ENCODE results near the gene SEPTIN5. TPM values are rescaled to one million over a fixed set of nuclear protein-coding genes. Genes with fewer than 3 reads are reported as not detected.

Gene SEPTIN5
- total RNA-seq, 1 donor from 2014 or later, result 141 TPM

DNA sequence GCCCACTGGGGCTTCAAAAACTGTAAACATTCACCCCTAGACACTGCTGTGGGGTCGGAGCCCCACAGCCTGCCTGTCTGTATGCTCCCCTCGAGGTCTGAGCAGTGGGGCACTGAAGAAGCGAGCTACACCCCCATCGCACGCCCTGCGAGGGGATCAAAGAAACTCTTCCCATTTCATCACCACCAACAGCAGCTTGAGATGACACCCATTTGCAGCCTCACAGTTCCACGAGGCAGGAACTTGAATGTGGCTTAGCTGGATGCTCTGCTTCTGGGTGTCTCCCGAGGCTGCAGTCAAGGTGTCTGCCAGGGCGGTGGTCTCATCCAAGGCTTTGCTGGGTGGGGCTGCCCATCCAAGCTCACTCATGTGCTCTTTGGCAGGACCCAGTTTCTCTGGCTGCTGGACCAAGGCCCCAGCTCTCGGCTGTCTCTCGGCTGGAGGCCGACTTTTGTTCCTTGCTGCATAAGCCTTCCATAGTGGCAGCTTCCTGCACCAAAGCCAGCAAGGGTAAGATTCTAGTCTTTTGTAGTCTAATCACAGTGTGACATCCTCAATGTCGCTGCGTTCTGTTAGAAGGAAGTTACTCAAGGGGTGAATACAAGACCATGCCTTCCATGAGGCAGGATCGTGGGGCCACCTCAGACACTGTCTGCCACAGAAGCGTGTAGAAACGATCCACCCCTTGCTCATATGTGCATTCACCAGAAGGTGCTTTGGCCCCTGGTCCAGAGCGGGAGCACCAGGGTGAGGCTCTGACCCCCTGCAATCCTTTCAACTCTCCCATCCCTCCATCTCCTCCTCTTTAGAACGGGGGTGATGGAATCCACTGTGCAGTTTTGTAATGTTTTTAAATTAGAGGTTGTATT is 46.2 kb upstream of the SEPTIN5 start:
- intact Hi-C loops (cut with micrococcal nuclease), result no loop called here
- TF ChIP-seq, protein P1, sequence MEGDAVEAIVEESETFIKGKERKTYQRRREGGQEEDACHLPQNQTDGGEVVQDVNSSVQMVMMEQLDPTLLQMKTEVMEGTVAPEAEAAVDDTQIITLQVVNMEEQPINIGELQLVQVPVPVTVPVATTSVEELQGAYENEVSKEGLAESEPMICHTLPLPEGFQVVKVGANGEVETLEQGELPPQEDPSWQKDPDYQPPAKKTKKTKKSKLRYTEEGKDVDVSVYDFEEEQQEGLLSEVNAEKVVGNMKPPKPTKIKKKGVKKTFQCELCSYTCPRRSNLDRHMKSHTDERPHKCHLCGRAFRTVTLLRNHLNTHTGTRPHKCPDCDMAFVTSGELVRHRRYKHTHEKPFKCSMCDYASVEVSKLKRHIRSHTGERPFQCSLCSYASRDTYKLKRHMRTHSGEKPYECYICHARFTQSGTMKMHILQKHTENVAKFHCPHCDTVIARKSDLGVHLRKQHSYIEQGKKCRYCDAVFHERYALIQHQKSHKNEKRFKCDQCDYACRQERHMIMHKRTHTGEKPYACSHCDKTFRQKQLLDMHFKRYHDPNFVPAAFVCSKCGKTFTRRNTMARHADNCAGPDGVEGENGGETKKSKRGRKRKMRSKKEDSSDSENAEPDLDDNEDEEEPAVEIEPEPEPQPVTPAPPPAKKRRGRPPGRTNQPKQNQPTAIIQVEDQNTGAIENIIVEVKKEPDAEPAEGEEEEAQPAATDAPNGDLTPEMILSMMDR (IDR thresholded peaks at IDR 0.05; ENCODE audit: borderline replicate concordance), result no peak
- no peak for DNase-seq
- Histone ChIP-seq H3K36me3 (no peaks in the 10 kb centered on the region), H3K4me1 (peaks cover 36% of the 10 kb centered on the region), H3K27ac (replicated peaks) (peak overlapping the region; percentile 64), H3K4me3 (no peak overlapping the region), H3K27me3 (ENCODE audit: low read depth) (no peaks in the 10 kb centered on the region), H3K9me3 (replicated peaks) (peaks cover 4% of the 10 kb centered on the region)

DNA sequence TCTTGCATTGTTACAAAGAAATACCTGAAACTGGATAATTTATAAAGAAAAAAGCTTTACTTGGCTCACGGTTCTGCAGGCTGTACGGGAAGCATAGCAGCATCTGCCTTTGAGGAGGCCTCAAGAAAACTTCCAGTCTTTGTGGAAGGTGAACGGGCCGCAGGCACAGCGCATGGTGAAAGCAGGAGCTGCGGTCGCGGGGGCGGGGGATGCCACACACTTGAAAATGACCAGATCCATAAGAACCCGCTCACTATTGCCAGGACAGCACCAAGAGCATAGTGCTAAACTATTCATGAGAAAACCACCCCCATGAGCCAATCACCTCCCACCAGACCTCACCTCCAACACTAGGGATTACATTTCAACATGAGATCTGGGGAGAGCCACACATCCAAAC is 45.6 kb upstream of the SEPTIN5 start:
- peak overlapping the region; percentile 66 for H3K27ac ChIP-seq (replicated peaks)
- H3K9me3 ChIP-seq (replicated peaks), result peaks cover 4% of the 10 kb centered on the region
- TF ChIP-seq, protein P1 (IDR thresholded peaks at IDR 0.05; ENCODE audit: borderline replicate concordance), result no peak
- H3K4me3 ChIP-seq, result no peak overlapping the region
- DNase-seq, result no peak
- intact Hi-C loops (cut with micrococcal nuclease), result no loop called here
- H3K27me3 ChIP-seq (ENCODE audit: low read depth), result no peaks in the 10 kb centered on the region
- peaks cover 30% of the 10 kb centered on the region for H3K4me1 ChIP-seq
- no peaks in the 10 kb centered on the region for H3K36me3 ChIP-seq

DNA sequence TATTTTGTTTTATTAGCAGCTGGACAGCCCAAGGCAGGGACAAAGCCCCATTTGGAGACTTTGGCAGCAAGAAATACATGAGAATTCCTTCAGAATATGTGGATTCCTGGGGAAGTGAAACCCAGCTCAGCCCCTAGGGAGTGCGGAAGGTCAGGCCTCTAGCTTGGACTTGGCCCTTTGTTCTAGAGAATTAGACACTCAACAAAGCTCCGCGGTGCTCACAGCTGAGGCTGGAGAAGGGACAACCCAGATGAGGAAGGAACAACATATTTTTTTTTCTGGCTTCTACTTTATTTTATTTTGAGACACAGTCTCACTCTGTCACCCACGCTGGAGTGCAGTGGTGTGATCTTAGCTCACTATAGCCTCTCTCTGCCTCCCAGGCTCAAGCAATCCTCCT is 44.7 kb upstream of the SEPTIN5 start:
- TF ChIP-seq, protein P1 (IDR thresholded peaks at IDR 0.05; ENCODE audit: borderline replicate concordance), result no peak
- peak overlapping the region; percentile 66 for H3K27ac ChIP-seq (replicated peaks)
- H3K9me3 ChIP-seq (replicated peaks), result peaks cover 4% of the 10 kb centered on the region
- peaks cover under 1% of the 10 kb centered on the region for H3K27me3 ChIP-seq (ENCODE audit: low read depth)
- H3K36me3 ChIP-seq, result no peaks in the 10 kb centered on the region
- H3K4me3 ChIP-seq, result no peak overlapping the region
- intact Hi-C loops (cut with micrococcal nuclease), result no loop called here
- DNase-seq, result peak; percentile 59
- peaks cover 25% of the 10 kb centered on the region for H3K4me1 ChIP-seq

DNA sequence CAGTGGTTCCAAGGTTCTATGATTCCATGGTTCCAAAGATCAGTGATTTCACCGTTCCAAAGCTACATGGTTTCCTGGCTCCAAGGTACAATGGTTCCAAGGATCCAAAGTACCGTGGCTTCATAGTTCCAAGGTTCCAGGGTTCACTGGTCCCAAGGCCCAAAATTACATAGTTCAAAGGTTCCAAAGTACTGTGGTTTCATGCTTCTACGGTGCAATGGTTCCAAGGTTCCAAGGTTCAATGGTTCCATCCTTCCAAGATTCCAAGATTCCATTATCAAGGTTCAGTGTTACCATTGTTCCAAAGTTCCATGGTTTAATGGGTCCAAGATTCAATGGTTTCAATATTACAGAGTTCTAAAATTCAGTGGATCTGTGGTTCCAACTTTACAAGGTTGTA is 43.0 kb upstream of the SEPTIN5 start:
- Histone ChIP-seq H3K27me3 (ENCODE audit: low read depth) (peaks cover 14% of the 10 kb centered on the region), H3K4me1 (peaks cover 14% of the 10 kb centered on the region), H3K9me3 (replicated peaks) (peaks cover 4% of the 10 kb centered on the region), H3K36me3 (no peaks in the 10 kb centered on the region), H3K4me3 (no peak overlapping the region), H3K27ac (replicated peaks) (no peak overlapping the region)
- intact Hi-C loops (cut with micrococcal nuclease), result no loop called here
- no peak for DNase-seq
- TF ChIP-seq, protein P1 (IDR thresholded peaks at IDR 0.05; ENCODE audit: borderline replicate concordance), result no peak

DNA sequence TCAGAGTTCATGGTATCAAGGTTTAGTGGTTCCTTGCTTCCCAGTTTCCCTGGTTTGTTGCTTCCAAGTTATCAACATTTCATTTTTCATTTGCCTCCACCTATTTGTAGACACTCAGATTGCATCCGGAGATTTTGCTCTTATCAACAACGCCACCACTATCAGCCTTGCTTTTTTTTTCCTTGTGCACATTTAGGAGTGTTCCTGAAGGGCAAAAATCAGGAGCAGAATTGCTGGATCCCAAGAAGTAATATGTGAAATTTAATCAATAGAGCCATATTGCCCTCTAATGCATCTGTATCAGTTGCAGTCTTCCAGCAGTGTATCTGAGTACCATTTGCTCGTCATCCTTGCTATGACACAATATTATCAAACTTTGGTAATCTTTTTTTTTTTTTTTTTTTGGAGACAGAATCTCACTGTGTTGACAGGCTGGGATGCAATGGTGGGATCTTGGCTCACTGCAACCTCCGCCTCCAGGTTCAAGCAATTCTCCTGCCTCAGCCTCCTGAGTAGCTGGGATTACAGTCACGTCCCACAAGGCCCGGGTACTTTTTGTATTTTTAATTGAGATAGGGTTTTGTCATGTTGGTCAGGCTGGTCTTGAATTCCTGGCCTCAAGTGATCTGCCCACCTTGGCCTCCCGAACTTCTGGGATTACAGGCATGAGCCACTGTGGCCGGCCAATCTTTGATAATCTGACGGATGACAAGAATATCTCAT is 42.1 kb upstream of the SEPTIN5 start:
- no peaks in the 10 kb centered on the region for H3K36me3 ChIP-seq
- peaks cover 4% of the 10 kb centered on the region for H3K9me3 ChIP-seq (replicated peaks)
- H3K4me1 ChIP-seq, result peaks cover 8% of the 10 kb centered on the region
- no peak overlapping the region for H3K27ac ChIP-seq (replicated peaks)
- intact Hi-C loops (cut with micrococcal nuclease), result no loop called here
- H3K27me3 ChIP-seq (ENCODE audit: low read depth), result peaks cover 15% of the 10 kb centered on the region
- TF ChIP-seq, protein P1 (IDR thresholded peaks at IDR 0.05; ENCODE audit: borderline replicate concordance), result no peak
- no peak overlapping the region for H3K4me3 ChIP-seq
- no peak for DNase-seq
